H1 (cell line): Measurements from ENCODE around the gene KANSL2. TPM values are rescaled to one million over a fixed set of nuclear protein-coding genes. Genes with fewer than 3 reads are reported as not detected.
"Not testable (repeated sequence)": the region's sequence is repeated elsewhere in the genome, so short reads cannot be mapped to it uniquely, and the experiment has no call there.

Experiments used
- CTCF ChIA-PET: fragments of 300-600 bp; sonication (Branson Sonifier 250); formaldehyde crosslinking; loops from one replicate; lab custom pipeline; 2021; ENCODE audit not compliant: partially characterized antibody; lab: Charles Lee
- POLR2A ChIA-PET: fragments of 300-600 bp; sonication (Branson Sonifier 250); formaldehyde crosslinking; loops from one replicate; lab custom pipeline; 2021; ENCODE audit warnings: inconsistent platforms; ENCODE audit not compliant: partially characterized antibody; lab: Charles Lee
- DNase-seq, 2 experiments: peaks; one replicate each; pipeline versions ENCODE4 v3.0.0 to v3.0.0-alpha.2; 2010 to 2022; ENCODE audit warnings: low spot score in 2 of 2, low read depth in 1 of 2, mixed read lengths in 1 of 2
- FAIRE-seq: peaks from 2 replicates; lab custom pipeline; 2011; peaks lifted over from hg19 to GRCh38; lab: Jason Lieb, UNC
- H2AFZ ChIP-seq: 2 replicates; pipeline ENCODE4 v1.8.1; 2012; ENCODE audit warnings: low read length, inconsistent platforms
- H2AK5ac ChIP-seq: 2 replicates; pipeline ENCODE4 v1.6.1; 2013; ENCODE audit warnings: low read depth, low read length
- H2BK120ac ChIP-seq: replicated peaks from 2 replicates; pipeline ENCODE3; 2013; ENCODE audit warnings: low read depth, low read length, inconsistent platforms
- H2BK12ac ChIP-seq: 2 replicates; pipeline ENCODE4 v1.6.1; 2013; ENCODE audit warnings: low read depth, low read length
- H2BK15ac ChIP-seq: 2 replicates; pipeline ENCODE4 v1.6.1; 2013; ENCODE audit warnings: low read length
- H2BK20ac ChIP-seq: 2 replicates; pipeline ENCODE4 v1.6.1; 2013; ENCODE audit warnings: low read length
- H2BK5ac ChIP-seq: 2 replicates; pipeline ENCODE4 v1.6.1; 2013; ENCODE audit warnings: low read depth, low read length
- H3K14ac ChIP-seq: 2 replicates; pipeline ENCODE4 v1.6.1; 2013; ENCODE audit warnings: inconsistent platforms; ENCODE audit not compliant: insufficient read length
- H3K18ac ChIP-seq: 2 replicates; pipeline ENCODE4 v1.6.1; 2013; ENCODE audit warnings: low read length; ENCODE audit errors: extremely low read depth
- H3K23ac ChIP-seq: 2 replicates; pipeline ENCODE4 v1.6.1; 2013; ENCODE audit warnings: inconsistent platforms; ENCODE audit not compliant: insufficient read length
- H3K23me2 ChIP-seq: 2 replicates; pipeline ENCODE4 v1.6.1; 2013; ENCODE audit warnings: low read depth, low read length
- H3K27ac ChIP-seq: 2 replicates; pipeline ENCODE4 v1.6.1; 2011; ENCODE audit warnings: low read depth, low read length, inconsistent platforms
- H3K27me3 ChIP-seq, 4 experiments: replicated peaks in 1 of 4; 1 replicate in 1 of 4; 2 replicates in 3 of 4; pipeline versions ENCODE4 v1.6.1 to v1.8.1; 2011 to 2013; ENCODE audit warnings: low read length in 3 of 4, mild to moderate bottlenecking in 3 of 4, inconsistent platforms in 2 of 4, mixed read lengths in 2 of 4, moderate library complexity in 1 of 4; ENCODE audit not compliant: control insufficient read depth in 3 of 4, insufficient read depth in 3 of 4; ENCODE audit errors: extremely low read depth in 1 of 4
- H3K36me3 ChIP-seq, 4 experiments: 2 replicates each; pipeline versions ENCODE4 v1.6.1 to v1.8.1; 2011 to 2013; ENCODE audit warnings: mild to moderate bottlenecking in 4 of 4, low read length in 3 of 4, moderate library complexity in 2 of 4, control low read depth in 1 of 4, inconsistent platforms in 1 of 4; ENCODE audit not compliant: insufficient read depth in 4 of 4, control insufficient read depth in 2 of 4
- H3K4ac ChIP-seq: replicated peaks from 2 replicates; pipeline ENCODE3; 2013; ENCODE audit warnings: low read length, low read depth, mixed read lengths, inconsistent platforms; ENCODE audit not compliant: insufficient read length
- H3K4me1 ChIP-seq, 4 experiments: replicated peaks in 1 of 4; 1 replicate in 1 of 4; 2 replicates in 3 of 4; pipeline versions ENCODE4 v1.6.1 to v1.8.1; 2011 to 2013; ENCODE audit warnings: low read length in 3 of 4, inconsistent platforms in 2 of 4, mixed read lengths in 1 of 4; ENCODE audit not compliant: insufficient read depth in 4 of 4, control insufficient read depth in 3 of 4
- H3K4me2 ChIP-seq, 2 experiments: 2 replicates each; pipeline versions ENCODE4 v1.6.1 to v1.8.1; 2011 to 2013; ENCODE audit warnings: low read depth in 2 of 2, low read length in 2 of 2, control low read depth in 1 of 2, inconsistent platforms in 1 of 2, mild to moderate bottlenecking in 1 of 2; ENCODE audit not compliant: insufficient read depth in 1 of 2
- H3K4me3 ChIP-seq, 4 experiments: fragments of 200-600, 300-600 bp in 1 of 4; sonication (generic), shearing (Covaris generic), sonication (Bioruptor Twin) in 1 of 4; 2 replicates each; pipeline versions ENCODE4 v1.5.1 to v1.8.1; 2011 to 2016; ENCODE audit warnings: low read length in 4 of 4, low read depth in 3 of 4, control low read depth in 2 of 4, inconsistent platforms in 2 of 4, mild to moderate bottlenecking in 2 of 4, mixed read lengths in 1 of 4, moderate library complexity in 1 of 4; ENCODE audit not compliant: insufficient read depth in 2 of 4; ENCODE audit errors: extremely low read depth in 1 of 4
- H3K56ac ChIP-seq: replicated peaks from 2 replicates; pipeline ENCODE3; 2013; ENCODE audit warnings: low read depth, mild to moderate bottlenecking, mixed read lengths, low read length, inconsistent platforms; ENCODE audit not compliant: insufficient read length
- H3K79me1 ChIP-seq: 2 replicates; pipeline ENCODE4 v1.6.1; 2013; ENCODE audit warnings: low read depth, low read length, control low read depth
- H3K79me2 ChIP-seq, 2 experiments: 2 replicates each; pipeline versions ENCODE4 v1.6.1 to v1.8.1; 2012 to 2013; ENCODE audit warnings: low read length in 2 of 2, mild to moderate bottlenecking in 2 of 2, inconsistent platforms in 1 of 2; ENCODE audit not compliant: insufficient read depth in 2 of 2, control insufficient read depth in 1 of 2
- H3K9ac ChIP-seq, 4 experiments: replicated peaks in 1 of 4; 1 replicate in 1 of 4; 2 replicates in 3 of 4; pipeline versions ENCODE4 v1.6.1 to v1.8.1; 2011 to 2013; ENCODE audit warnings: low read depth in 3 of 4, low read length in 3 of 4, control low read depth in 2 of 4, mild to moderate bottlenecking in 2 of 4, moderate library complexity in 2 of 4, inconsistent platforms in 1 of 4; ENCODE audit errors: extremely low read depth in 1 of 4
- H3K9me3 ChIP-seq, 2 experiments: 2 replicates each; pipeline versions ENCODE4 v1.6.1 to v1.8.1; 2012 to 2013; ENCODE audit warnings: mild to moderate bottlenecking in 2 of 2, moderate library complexity in 2 of 2, control low read depth in 1 of 2, inconsistent platforms in 1 of 2, low read depth in 1 of 2, low read length in 1 of 2, mixed read lengths in 1 of 2; ENCODE audit not compliant: insufficient read depth in 2 of 2
- H4K20me1 ChIP-seq, 2 experiments: replicated peaks in 1 of 2; 2 replicates each; pipeline versions ENCODE3 to v1.8.1; 2011 to 2013; ENCODE audit warnings: inconsistent platforms in 2 of 2, low read length in 2 of 2, mild to moderate bottlenecking in 1 of 2; ENCODE audit not compliant: insufficient read depth in 2 of 2, control insufficient read depth in 1 of 2
- H4K5ac ChIP-seq: 2 replicates; pipeline ENCODE4 v1.6.1; 2013; ENCODE audit warnings: low read length, low read depth, mixed read lengths, inconsistent platforms; ENCODE audit not compliant: insufficient read length
- H4K8ac ChIP-seq: 2 replicates; pipeline ENCODE4 v1.8.0; 2013; ENCODE audit warnings: mild to moderate bottlenecking, moderate library complexity, low read length, inconsistent platforms; ENCODE audit not compliant: insufficient read depth; ENCODE audit errors: extremely low read depth
- H4K91ac ChIP-seq: replicated peaks from 2 replicates; pipeline ENCODE3; 2013; ENCODE audit warnings: low read length, mixed read lengths, inconsistent platforms; ENCODE audit not compliant: insufficient read length
- WGBS, 2 experiments: shearing (Covaris generic) in 1 of 2; methylation state at CpG; one replicate each; pipeline versions ENCODE4 v1.1.6 to v1.1.7; 2013 to 2015; ENCODE audit warnings: low lambda C conversion rate in 2 of 2, mixed read lengths in 2 of 2, inconsistent platforms in 1 of 2, low coverage in 1 of 2, missing lambda C conversion rate in 1 of 2; ENCODE audit not compliant: insufficient replicate concordance in 2 of 2, insufficient coverage in 1 of 2, insufficient read length in 1 of 2; ENCODE audit errors: extremely low coverage in 1 of 2, missing lambda C conversion rate in 1 of 2; 5-methylcytosine and 5-hydroxymethylcytosine counted together
- polyA plus RNA-seq, 7 experiments: library from polyadenylated mRNA; depleted of rRNA in 3 of 7; stranded (reverse) in 5 of 7; unstranded in 2 of 7; fragments of >200 nt in 5 of 7; fragments of 200-250 nt in 2 of 7; gene quantifications; 1 replicate in 5 of 7; 2 replicates in 1 of 7; 4 replicates in 1 of 7; pipeline versions ENCODE4 v1.2.1 to v1.2.3, GENCODE V29; 2011 to 2013; ENCODE audit warnings: missing spikeins in 2 of 7, mixed read lengths in 2 of 7
- total RNA-seq: library from RNA; stranded (reverse); fragmentation: NEBNext Ultra II Directional; extraction: Animal tissue kit (Norgen Biotek cat#: 25700); gene quantifications from 2 replicates; pipeline ENCODE4 v1.2.1, GENCODE V29; 2021

KANSL2 gene
- total and polyA plus RNA-seq, 2 of the 8 experiments (the other 6 are each of a cell fraction or from before 2014, with no cell fraction given), result 48.4 to 50.7 TPM

DNA sequence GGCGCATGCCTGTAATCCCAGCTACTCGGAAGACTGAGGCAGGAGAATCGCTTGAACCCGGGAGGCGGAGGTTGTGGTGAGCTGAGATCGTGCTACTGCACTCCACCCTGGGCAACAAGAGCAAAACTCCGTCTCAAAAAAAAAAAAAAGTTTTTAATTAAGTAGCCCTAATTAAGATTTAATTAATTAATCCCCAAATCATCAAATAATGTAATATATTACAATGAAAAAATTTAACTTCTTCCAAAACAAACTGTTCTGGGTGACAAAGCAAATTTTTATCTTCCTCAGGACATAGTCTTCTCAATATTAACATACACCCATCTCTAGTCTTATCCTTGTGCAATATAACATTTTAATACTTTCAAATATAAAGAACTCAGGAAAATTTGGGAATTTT, 16.8 kb upstream of the KANSL2 start:
- H3K79me2 ChIP-seq, DNase-seq, H2BK15ac ChIP-seq, H4K20me1 ChIP-seq, H2BK5ac ChIP-seq, H3K23ac ChIP-seq, H4K91ac ChIP-seq, H4K8ac ChIP-seq, H2AFZ ChIP-seq, H3K27ac ChIP-seq, H3K18ac ChIP-seq, H2AK5ac ChIP-seq, H3K4ac ChIP-seq, H3K4me3 ChIP-seq, H3K14ac ChIP-seq, H3K4me1 ChIP-seq, H2BK20ac ChIP-seq, H3K79me1 ChIP-seq, CTCF ChIA-PET, H3K56ac ChIP-seq, H2BK12ac ChIP-seq, H3K9ac ChIP-seq, H2BK120ac ChIP-seq, H4K5ac ChIP-seq, H3K23me2 ChIP-seq, FAIRE-seq, H3K4me2 ChIP-seq, H3K27me3 ChIP-seq, H3K9me3 ChIP-seq: not testable (repeated sequence)
- 95% methylated on average over 7 of the region's 7 CpGs; no CpG with 5 or more reads in 1 of the 2 experiments for WGBS, 2 experiments
- H3K36me3 ChIP-seq, result peaks cover 8 to 67% (median 35%) of the 10 kb centered on the region in 4 experiments; a peak in 7 of 8 replicates
- POLR2A ChIA-PET, result interaction anchor here (0.7 kb wide), 1 partner anchor 17 kb away, joined by 4 read pairs; no protein-coding TSS in a partner anchor
